HEK293 (cell line): ENCODE measurements around the gene SLC6A3.
"Not testable (repeated sequence)": the region's sequence is repeated elsewhere in the genome, so short reads cannot be mapped to it uniquely, and the experiment has no call there.

Source experiments
- CTCF ChIA-PET: fragments of 350-600 bp; formaldehyde crosslinking; extraction: SDS; loops from one replicate; lab custom pipeline; 2021; ENCODE audit warnings: antibody characterized with exemption; lab: Yijun Ruan, JAX
- POLR2A ChIA-PET: fragments of 300-600 bp; formaldehyde crosslinking; extraction: SDS; loops from one replicate; lab custom pipeline; 2020; ENCODE audit warnings: antibody characterized with exemption, inconsistent platforms; lab: Yijun Ruan, JAX
- H3K27ac ChIP-seq: fragments of 200-500 bp; sonication (Bioruptor generic); 2 replicates; pipeline ENCODE4 v1.5.1; 2014; ENCODE audit warnings: low read depth, low read length, control low read depth, inconsistent platforms; ENCODE audit errors: extremely low read depth
- H3K36me3 ChIP-seq, 2 experiments: fragments of 200-500 bp in 1 of 2; sonication (Bioruptor generic) in 1 of 2; 1 replicate in 1 of 2; 2 replicates in 1 of 2; pipeline ENCODE4 v1.5.1; 2014 to 2017; ENCODE audit warnings: inconsistent platforms in 2 of 2, low read length in 2 of 2; ENCODE audit not compliant: control insufficient read depth in 2 of 2, insufficient read depth in 1 of 2
- H3K4me1 ChIP-seq: fragments of 200-500 bp; sonication (Bioruptor generic); 2 replicates; pipeline ENCODE4 v1.5.1; 2014; ENCODE audit warnings: mild to moderate bottlenecking, low read length, inconsistent platforms; ENCODE audit not compliant: control insufficient read depth, insufficient read depth
- H3K4me3 ChIP-seq: 2 replicates; pipeline ENCODE4 v1.5.1; 2011; ENCODE audit warnings: low read depth, mild to moderate bottlenecking, control low read depth, low read length, moderate library complexity
- H3K9me3 ChIP-seq: fragments of 200-500 bp; sonication (Bioruptor generic); 2 replicates; pipeline ENCODE4 v1.5.1; 2014; ENCODE audit warnings: low read depth, low read length, inconsistent platforms; ENCODE audit not compliant: control insufficient read depth, insufficient read depth
- BCL6B ChIP-seq: fragments of 450-650 bp; formaldehyde crosslinking; IDR thresholded peaks from 2 replicates; pipeline ENCODE4 v1.5.1; 2017; ENCODE audit warnings: missing biosample characterization, missing genetic modification characterization
- HOXD13 ChIP-seq: sonication (generic); formaldehyde crosslinking; IDR thresholded peaks from 2 replicates; pipeline ENCODE4 v1.8.0; 2022; ENCODE audit warnings: missing genetic modification reagents, borderline replicate concordance
- KLF10 ChIP-seq: fragments of 450-650 bp; IDR thresholded peaks from 2 replicates; pipeline ENCODE4 v1.5.1; 2018; ENCODE audit warnings: missing biosample characterization, mild to moderate bottlenecking, missing genetic modification characterization
- KLF16 ChIP-seq: fragments of 450-650 bp; formaldehyde crosslinking; IDR thresholded peaks from 2 replicates; pipeline ENCODE4 v1.5.1; 2017; ENCODE audit warnings: missing biosample characterization, missing genetic modification characterization
- KLF9 ChIP-seq: fragments of 450-650 bp; formaldehyde crosslinking; IDR thresholded peaks from 2 replicates; pipeline ENCODE4 v1.5.1; 2016; ENCODE audit warnings: missing biosample characterization, missing genetic modification characterization, low read depth
- PRDM4 ChIP-seq: fragments of 450-650 bp; formaldehyde crosslinking; IDR thresholded peaks from 2 replicates; pipeline ENCODE4 v1.5.1; 2017; ENCODE audit warnings: missing biosample characterization, missing genetic modification characterization
- RBAK ChIP-seq: fragments of 450-650 bp; formaldehyde crosslinking; IDR thresholded peaks from 2 replicates; pipeline ENCODE4 v1.5.1; 2016; ENCODE audit warnings: missing biosample characterization, missing genetic modification characterization
- SP7 ChIP-seq: fragments of 450-650 bp; formaldehyde crosslinking; IDR thresholded peaks from 2 replicates; pipeline ENCODE4 v1.5.1; 2016; ENCODE audit warnings: missing biosample characterization, missing genetic modification characterization
- ZBTB26 ChIP-seq: fragments of 450-650 bp; formaldehyde crosslinking; optimal IDR thresholded peaks from 2 replicates; pipeline ENCODE3; 2016; ENCODE audit warnings: missing biosample characterization, mild to moderate bottlenecking, missing genetic modification characterization
- ZBTB8A ChIP-seq: fragments of 450-650 bp; formaldehyde crosslinking; IDR thresholded peaks from 2 replicates; pipeline ENCODE4 v1.5.1; 2016; ENCODE audit warnings: missing biosample characterization, missing genetic modification characterization
- ZFP3 ChIP-seq: fragments of 450-650 bp; formaldehyde crosslinking; IDR thresholded peaks from 2 replicates; pipeline ENCODE4 v1.5.1; 2016; ENCODE audit warnings: low read depth, missing biosample characterization, missing genetic modification characterization
- ZNF121 ChIP-seq: fragments of 450-650 bp; formaldehyde crosslinking; IDR thresholded peaks from 2 replicates; pipeline ENCODE4 v1.5.1; 2016; ENCODE audit warnings: missing biosample characterization, missing genetic modification characterization
- ZNF132 ChIP-seq: fragments of 450-650 bp; formaldehyde crosslinking; IDR thresholded peaks from 2 replicates; pipeline ENCODE4 v1.5.1; 2017; ENCODE audit warnings: missing biosample characterization, missing genetic modification characterization, borderline replicate concordance
- ZNF2 ChIP-seq: fragments of 450-650 bp; formaldehyde crosslinking; IDR thresholded peaks from 2 replicates; pipeline ENCODE4 v1.5.1; 2016; ENCODE audit warnings: missing biosample characterization, missing genetic modification characterization
- ZNF221 ChIP-seq: fragments of 450-650 bp; formaldehyde crosslinking; IDR thresholded peaks from 2 replicates; pipeline ENCODE4 v1.5.1; 2017; ENCODE audit warnings: missing biosample characterization, missing genetic modification characterization, borderline replicate concordance
- ZNF274 ChIP-seq, 2 experiments: fragments of 200-500 bp in 1 of 2; fragments of 450-650 bp in 1 of 2; sonication (Bioruptor generic) in 1 of 2; formaldehyde crosslinking in 1 of 2; IDR thresholded peaks; 2 replicates each; pipeline versions ENCODE4 v1.5.1 to v1.6.1; 2014 to 2016; ENCODE audit warnings: borderline replicate concordance in 1 of 2, inconsistent platforms in 1 of 2, low read length in 1 of 2, missing biosample characterization in 1 of 2, missing genetic modification characterization in 1 of 2
- ZNF324 ChIP-seq: fragments of 450-650 bp; formaldehyde crosslinking; IDR thresholded peaks from 2 replicates; pipeline ENCODE4 v1.5.1; 2016; ENCODE audit warnings: missing biosample characterization, missing genetic modification characterization
- ZNF366 ChIP-seq: fragments of 450-650 bp; formaldehyde crosslinking; conservative IDR thresholded peaks from 2 replicates; pipeline ENCODE4 v1.5.1; 2016; ENCODE audit warnings: missing biosample characterization, missing genetic modification characterization
- ZNF514 ChIP-seq: fragments of 450-650 bp; formaldehyde crosslinking; IDR thresholded peaks from 2 replicates; pipeline ENCODE4 v1.5.1; 2016; ENCODE audit warnings: missing biosample characterization, missing genetic modification characterization
- ZNF580 ChIP-seq: fragments of 450-650 bp; formaldehyde crosslinking; IDR thresholded peaks from 2 replicates; pipeline ENCODE4 v1.5.1; 2016; ENCODE audit warnings: missing biosample characterization, missing genetic modification characterization
- ZNF610 ChIP-seq: fragments of 450-650 bp; formaldehyde crosslinking; IDR thresholded peaks from 2 replicates; pipeline ENCODE4 v1.5.1; 2016; ENCODE audit warnings: missing biosample characterization, missing genetic modification characterization, borderline replicate concordance
- ZNF626 ChIP-seq: fragments of 450-650 bp; sonication (Bioruptor Pico); formaldehyde crosslinking; IDR thresholded peaks from 2 replicates; pipeline ENCODE4 v1.5.1; 2018; ENCODE audit warnings: missing biosample characterization, missing genetic modification characterization, inconsistent platforms
- ZNF747 ChIP-seq: fragments of 450-650 bp; formaldehyde crosslinking; IDR thresholded peaks from 2 replicates; pipeline ENCODE4 v1.5.1; 2016; ENCODE audit warnings: missing biosample characterization, missing genetic modification characterization
- ZNF785 ChIP-seq: fragments of 450-650 bp; formaldehyde crosslinking; IDR thresholded peaks from 2 replicates; pipeline ENCODE4 v1.5.1; 2016; ENCODE audit warnings: missing biosample characterization, missing genetic modification characterization
- TF ChIP-seq, protein P1 (sequence below): fragments of 450-650 bp; formaldehyde crosslinking; IDR thresholded peaks from 2 replicates; pipeline ENCODE4 v1.5.1; 2016; ENCODE audit warnings: missing biosample characterization, missing genetic modification characterization

The SLC6A3 gene

DNA sequence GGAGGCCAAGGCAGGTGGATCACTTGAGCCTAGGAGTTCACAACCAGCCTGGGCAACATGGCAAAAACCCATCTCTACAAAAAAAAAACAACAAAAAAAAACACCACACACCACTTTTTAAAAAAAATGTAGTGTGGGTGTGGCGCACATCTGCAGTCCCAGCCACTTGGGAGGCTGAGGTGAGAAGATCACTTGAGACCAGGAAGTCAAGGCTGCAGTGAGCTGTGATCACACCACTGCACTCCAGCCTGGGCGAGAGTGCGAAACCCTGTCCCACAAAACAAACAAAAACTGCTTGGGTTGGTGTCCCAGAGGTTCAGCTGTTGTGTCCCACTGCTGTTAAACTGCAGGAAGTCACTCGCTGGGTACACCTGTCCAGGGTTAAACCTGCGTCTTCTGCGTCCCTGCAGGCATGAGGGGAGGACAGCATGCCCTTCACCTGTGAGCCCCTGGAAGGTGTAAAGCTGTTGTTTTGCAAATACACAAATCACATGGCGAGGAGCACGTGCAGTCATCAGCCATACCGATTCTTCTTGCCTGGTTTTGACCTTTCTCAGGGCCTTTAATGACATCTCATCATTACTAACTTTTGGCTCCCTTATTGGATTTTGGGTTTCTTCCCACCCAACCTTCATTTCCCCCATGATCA is 71.1 kb downstream of the SLC6A3 start (continued):
- TF ChIP-seq ZNF221 (tag by site-specific recombination) = no peak
- TF ChIP-seq ZNF366 (tag by site-specific recombination) = no peak
- TF ChIP-seq PRDM4 (tag by site-specific recombination) = no peak
- no peak for TF ChIP-seq ZNF580 (tag by site-specific recombination)
- no peak for TF ChIP-seq SP7 (tag by site-specific recombination)
- TF ChIP-seq, all 188 proteins: peak for 0

- H3K4me3 ChIP-seq, POLR2A ChIA-PET, H3K27ac ChIP-seq, H3K36me3 ChIP-seq, H3K9me3 ChIP-seq, H3K4me1 ChIP-seq: not testable (repeated sequence)
- CTCF ChIA-PET = interaction anchor here (1.7 kb wide), 1 partner anchor 8 kb away, joined by 9 read pairs; no protein-coding TSS in a partner anchor
Measured at GRCh38 chr5:1371972-1372342, 73.3 kb downstream of the SLC6A3 start.

DNA sequence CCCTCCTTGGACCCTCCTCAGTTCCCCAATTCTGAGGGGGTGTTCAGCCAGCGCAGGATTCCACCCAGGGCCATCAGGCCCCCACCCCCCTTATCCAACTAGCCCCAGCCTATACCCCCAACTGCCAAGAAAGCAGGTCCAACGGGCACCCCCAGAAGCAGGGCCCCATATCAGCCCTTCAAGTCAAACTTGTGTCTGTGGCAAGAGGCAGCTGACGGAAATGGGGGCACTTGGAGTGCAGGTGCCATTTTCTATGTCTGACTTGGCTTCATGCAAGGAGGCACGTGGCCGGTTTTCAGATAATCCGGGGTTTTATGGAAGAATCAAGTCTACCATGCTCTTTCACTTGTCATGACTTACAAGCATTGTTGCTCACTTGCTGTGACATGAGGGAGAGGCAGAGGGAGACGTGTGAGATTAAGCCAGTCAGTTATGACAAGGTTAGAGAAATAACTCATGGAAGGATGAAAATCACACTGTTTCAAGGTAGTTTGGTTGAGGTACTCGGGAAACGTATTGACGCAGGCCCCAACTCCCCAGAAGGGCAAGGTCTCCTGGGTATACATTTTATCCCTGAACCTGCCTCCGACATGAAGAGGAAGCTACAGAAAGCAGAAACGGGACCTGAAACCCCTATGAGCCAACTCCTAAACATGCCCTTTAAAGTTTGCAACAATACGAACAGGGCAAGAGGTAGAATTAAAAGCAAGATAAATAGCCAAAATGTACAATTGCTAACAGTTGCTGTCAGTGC is 73.8 kb downstream of the SLC6A3 start:
- Histone ChIP-seq H3K4me3 (no peak overlapping the region), H3K36me3 (no peaks in the 10 kb centered on the region), H3K9me3 (no peaks in the 10 kb centered on the region), H3K27ac (no peak overlapping the region), H3K4me1 (no peaks in the 10 kb centered on the region)
- TF ChIP-seq ZBTB8A (tag by site-specific recombination) (no peak), HOXD13 (CRISPR knock-in tag) (no peak), ZNF747 (no peak), ZBTB26 (no peak), ZNF132 (tag by site-specific recombination) (no peak), ZNF2 (tag by site-specific recombination) (no peak), KLF16 (no peak), ZNF121 (no peak), KLF10 (tag by site-specific recombination) (no peak), RBAK (no peak), ZNF626 (tag by site-specific recombination) (no peak), ZNF785 (tag by site-specific recombination) (no peak), ZFP3 (no peak), ZNF274 (IDR thresholded peaks at IDR 0.05; ENCODE audit: low read length) (no peak), ZNF274 (tag by site-specific recombination; IDR thresholded peaks at IDR 0.05; ENCODE audit: borderline replicate concordance) (no peak), KLF9 (tag by site-specific recombination) (no peak), ZNF514 (tag by site-specific recombination) (no peak), ZNF610 (tag by site-specific recombination) (no peak), ZNF324 (tag by site-specific recombination) (no peak), BCL6B (tag by site-specific recombination) (no peak)
- TF ChIP-seq, protein P1, sequence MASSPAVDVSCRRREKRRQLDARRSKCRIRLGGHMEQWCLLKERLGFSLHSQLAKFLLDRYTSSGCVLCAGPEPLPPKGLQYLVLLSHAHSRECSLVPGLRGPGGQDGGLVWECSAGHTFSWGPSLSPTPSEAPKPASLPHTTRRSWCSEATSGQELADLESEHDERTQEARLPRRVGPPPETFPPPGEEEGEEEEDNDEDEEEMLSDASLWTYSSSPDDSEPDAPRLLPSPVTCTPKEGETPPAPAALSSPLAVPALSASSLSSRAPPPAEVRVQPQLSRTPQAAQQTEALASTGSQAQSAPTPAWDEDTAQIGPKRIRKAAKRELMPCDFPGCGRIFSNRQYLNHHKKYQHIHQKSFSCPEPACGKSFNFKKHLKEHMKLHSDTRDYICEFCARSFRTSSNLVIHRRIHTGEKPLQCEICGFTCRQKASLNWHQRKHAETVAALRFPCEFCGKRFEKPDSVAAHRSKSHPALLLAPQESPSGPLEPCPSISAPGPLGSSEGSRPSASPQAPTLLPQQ = no peak
- CTCF ChIA-PET = interaction anchor here (1.7 kb wide), 1 partner anchor 9 kb away, joined by 9 read pairs; no protein-coding TSS in a partner anchor
- POLR2A ChIA-PET = no interaction called here
